NB4 (cell line): Measurements from ENCODE around the gene CCDC39.

Experiments
- DNase-seq: peaks from one replicate; pipeline ENCODE4 v3.0.0; 2010; ENCODE audit warnings: low read depth
- H3K4me3 ChIP-seq: one replicate; pipeline ENCODE4 v1.5.1; 2011; ENCODE audit warnings: mild to moderate bottlenecking, low read depth, low read length, moderate library complexity
- MYC ChIP-seq: IDR thresholded peaks from 2 replicates; pipeline ENCODE4 v1.6.1; 2011; ENCODE audit warnings: low read depth, low read length
- POLR2A ChIP-seq: IDR thresholded peaks from 2 replicates; pipeline ENCODE4 v1.6.1; 2011; ENCODE audit warnings: mild to moderate bottlenecking; ENCODE audit not compliant: insufficient read length; ENCODE audit errors: extremely low read depth
- TF ChIP-seq, protein P1 (sequence below): IDR thresholded peaks from one replicate; pipeline ENCODE4 v1.5.1; 2012; ENCODE audit warnings: low read depth, low read length
- TF ChIP-seq, protein P2 (sequence below): IDR thresholded peaks from 2 replicates; pipeline ENCODE4 v1.6.1; 2011; ENCODE audit warnings: low read depth, low read length

CCDC39 gene

DNA sequence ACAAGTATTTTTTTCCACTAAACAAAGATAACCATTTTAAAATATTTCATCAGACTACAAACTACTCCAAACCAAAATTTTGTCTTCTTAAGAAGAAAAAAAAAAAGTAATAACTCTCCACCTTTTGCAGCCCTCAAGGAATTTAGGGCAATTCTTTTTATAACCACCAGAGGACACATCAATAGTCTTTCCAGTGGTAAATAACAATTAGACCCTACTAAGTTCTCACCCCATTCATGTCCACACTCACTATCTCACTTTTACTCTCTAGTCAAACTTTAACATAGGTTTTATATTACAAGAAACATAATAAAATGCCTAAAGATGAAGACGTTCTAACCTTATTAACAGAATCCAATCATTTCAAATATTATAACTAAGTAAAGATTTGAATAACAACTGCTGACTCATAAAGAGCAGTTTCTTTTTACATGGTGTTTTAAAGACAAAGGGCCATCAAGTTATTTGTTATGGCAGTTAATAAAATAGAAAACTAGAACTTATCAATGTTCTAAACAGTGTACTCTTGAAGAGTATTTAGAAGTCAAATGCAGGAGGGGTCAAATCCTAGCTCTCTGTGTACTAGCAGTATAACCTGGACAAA, 33.0 kb downstream of the CCDC39 start:
- no peak for DNase-seq
- H3K4me3 ChIP-seq: no peak overlapping the region
- TF ChIP-seq, protein P1, sequence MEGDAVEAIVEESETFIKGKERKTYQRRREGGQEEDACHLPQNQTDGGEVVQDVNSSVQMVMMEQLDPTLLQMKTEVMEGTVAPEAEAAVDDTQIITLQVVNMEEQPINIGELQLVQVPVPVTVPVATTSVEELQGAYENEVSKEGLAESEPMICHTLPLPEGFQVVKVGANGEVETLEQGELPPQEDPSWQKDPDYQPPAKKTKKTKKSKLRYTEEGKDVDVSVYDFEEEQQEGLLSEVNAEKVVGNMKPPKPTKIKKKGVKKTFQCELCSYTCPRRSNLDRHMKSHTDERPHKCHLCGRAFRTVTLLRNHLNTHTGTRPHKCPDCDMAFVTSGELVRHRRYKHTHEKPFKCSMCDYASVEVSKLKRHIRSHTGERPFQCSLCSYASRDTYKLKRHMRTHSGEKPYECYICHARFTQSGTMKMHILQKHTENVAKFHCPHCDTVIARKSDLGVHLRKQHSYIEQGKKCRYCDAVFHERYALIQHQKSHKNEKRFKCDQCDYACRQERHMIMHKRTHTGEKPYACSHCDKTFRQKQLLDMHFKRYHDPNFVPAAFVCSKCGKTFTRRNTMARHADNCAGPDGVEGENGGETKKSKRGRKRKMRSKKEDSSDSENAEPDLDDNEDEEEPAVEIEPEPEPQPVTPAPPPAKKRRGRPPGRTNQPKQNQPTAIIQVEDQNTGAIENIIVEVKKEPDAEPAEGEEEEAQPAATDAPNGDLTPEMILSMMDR: no peak
- TF ChIP-seq, protein P2, sequence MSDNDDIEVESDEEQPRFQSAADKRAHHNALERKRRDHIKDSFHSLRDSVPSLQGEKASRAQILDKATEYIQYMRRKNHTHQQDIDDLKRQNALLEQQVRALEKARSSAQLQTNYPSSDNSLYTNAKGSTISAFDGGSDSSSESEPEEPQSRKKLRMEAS: no peak
- TF ChIP-seq POLR2A: no peak
- TF ChIP-seq MYC: no peak

GRCh38 chr3:180640987-180641386, 38.3 kb downstream of the CCDC39 start:
- DNase-seq: no peak
- no peak overlapping the region for H3K4me3 ChIP-seq
- TF ChIP-seq, protein P1: no peak
- TF ChIP-seq POLR2A (no peak), MYC (no peak)
- TF ChIP-seq, protein P2: no peak

DNA sequence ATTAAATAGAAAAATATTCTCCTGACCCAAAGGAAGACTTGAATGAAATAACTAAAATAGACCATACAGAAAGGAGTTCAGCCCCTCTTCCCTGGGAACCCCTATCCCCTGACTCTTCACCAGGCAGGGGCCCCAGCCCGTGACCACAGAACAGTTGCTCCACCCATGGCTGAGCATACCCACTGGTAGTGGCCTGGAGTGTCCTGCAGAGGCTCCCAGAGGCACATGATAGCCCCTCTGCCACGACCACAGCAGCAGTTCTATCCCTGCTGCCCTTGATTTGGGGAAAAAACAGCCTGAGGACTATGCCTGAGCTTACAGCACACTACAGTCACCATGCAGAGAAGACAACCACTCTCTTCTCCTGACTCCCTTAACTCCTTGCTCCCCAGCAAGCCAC, 45.6 kb downstream of the CCDC39 start:
- H3K4me3 ChIP-seq: no peak overlapping the region
- TF ChIP-seq POLR2A (no peak), MYC (no peak)
- TF ChIP-seq, protein P1: no peak
- TF ChIP-seq, protein P2: no peak
- DNase-seq: no peak

DNA sequence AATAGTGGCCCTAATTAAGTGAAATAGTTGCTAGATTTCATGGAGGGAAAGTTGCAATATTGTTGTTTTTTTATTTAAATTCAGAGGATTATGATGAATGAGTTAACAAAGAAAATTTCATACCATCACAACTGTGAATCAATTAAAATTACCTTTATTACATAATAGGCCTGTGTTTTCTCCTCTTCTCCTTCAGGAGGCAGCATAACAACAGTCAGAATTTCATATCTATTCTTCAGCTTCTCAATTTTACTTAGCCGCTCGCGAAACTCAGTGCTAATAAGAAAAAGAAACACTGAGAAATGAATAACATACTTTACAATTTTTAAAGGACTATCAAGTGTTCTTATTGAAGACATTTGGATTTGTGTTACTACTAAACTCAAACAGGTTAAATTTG, 48.0 kb downstream of the CCDC39 start:
- H3K4me3 ChIP-seq: no peak overlapping the region
- DNase-seq: no peak
- TF ChIP-seq POLR2A: no peak
- TF ChIP-seq, protein P1: peak; percentile 6

- no peak for DNase-seq
- H3K4me3 ChIP-seq: no peak overlapping the region
- no peak for TF ChIP-seq POLR2A
- TF ChIP-seq MYC: no peak
- TF ChIP-seq, protein P2: no peak
- TF ChIP-seq, protein P1: no peak
These were observed 48.9 kb downstream of the CCDC39 start for GRCh38 chr3:180630371-180630770.

GRCh38 chr3:180626844-180627243, 52.4 kb downstream of the CCDC39 start:
- DNase-seq: no peak
- H3K4me3 ChIP-seq: no peak overlapping the region
- TF ChIP-seq, protein P2: no peak
- TF ChIP-seq, protein P1: no peak
- TF ChIP-seq MYC (no peak), POLR2A (no peak)
